ENCODE measurements around the gene TRIM8.

Gene TRIM8

GRCh38 chr10:102631525-102632393 lies 12.5 kb upstream of the TRIM8 start:
- H3K27ac ChIP-seq (ENCODE audit: low read depth, low read length) = no peak overlapping the region
- H3K9ac ChIP-seq (ENCODE audit: low read length in 5 of 5) = no peak overlapping the region
- H3K9me3 ChIP-seq (ENCODE audit: control insufficient read depth in 5 of 5, low read length in 5 of 5) = no peaks in the 10 kb centered on the region
- peaks cover 0 to 25% (median 4%) of the 10 kb centered on the region in 5 donors for H3K36me3 ChIP-seq (ENCODE audit: control insufficient read depth in 5 of 5, insufficient read depth in 5 of 5, low read length in 5 of 5)
- no peaks in the 10 kb centered on the region for H3K27me3 ChIP-seq (ENCODE audit: control insufficient read depth in 5 of 5, insufficient read depth in 4 of 5, low read length in 5 of 5)
- peaks cover 14 to 75% (median 61%) of the 10 kb centered on the region in 5 donors for H3K4me1 ChIP-seq (ENCODE audit: control insufficient read depth in 5 of 5, insufficient read depth in 5 of 5, low read length in 5 of 5)
- no peak overlapping the region for H3K4me3 ChIP-seq (ENCODE audit: low read depth in 1 of 5, low read length in 5 of 5)

GRCh38 chr10:102632394-102633111 lies 11.7 kb upstream of the TRIM8 start:
- Histone ChIP-seq H3K9ac (ENCODE audit: low read length in 5 of 5) (peak overlapping the region in 2 of 5 donors; percentile 21 to 26), H3K27me3 (ENCODE audit: control insufficient read depth in 5 of 5, insufficient read depth in 4 of 5, low read length in 5 of 5) (no peaks in the 10 kb centered on the region), H3K4me3 (ENCODE audit: low read depth in 1 of 5, low read length in 5 of 5) (peak overlapping the region in 1 of 5 donors; percentile 17), H3K4me1 (ENCODE audit: control insufficient read depth in 5 of 5, insufficient read depth in 5 of 5, low read length in 5 of 5) (peaks cover 10 to 67% (median 55%) of the 10 kb centered on the region in 5 donors), H3K36me3 (ENCODE audit: control insufficient read depth in 5 of 5, insufficient read depth in 5 of 5, low read length in 5 of 5) (peaks cover 0 to 25% (median 4%) of the 10 kb centered on the region in 5 donors), H3K9me3 (ENCODE audit: control insufficient read depth in 5 of 5, low read length in 5 of 5) (no peaks in the 10 kb centered on the region), H3K27ac (ENCODE audit: low read depth, low read length) (peak overlapping the region; percentile 23)

GRCh38 chr10:102633287-102633686 lies 11.0 kb upstream of the TRIM8 start:
- H3K9me3 ChIP-seq (ENCODE audit: control insufficient read depth in 5 of 5, low read length in 5 of 5) = no peaks in the 10 kb centered on the region
- peak overlapping the region in 2 of 5 donors; percentile 8 to 17 for H3K4me3 ChIP-seq (ENCODE audit: low read depth in 1 of 5, low read length in 5 of 5)
- H3K27me3 ChIP-seq (ENCODE audit: control insufficient read depth in 5 of 5, insufficient read depth in 4 of 5, low read length in 5 of 5) = no peaks in the 10 kb centered on the region
- H3K27ac ChIP-seq (ENCODE audit: low read depth, low read length) = peak overlapping the region; percentile 23
- peaks cover 5 to 59% (median 47%) of the 10 kb centered on the region in 5 donors for H3K4me1 ChIP-seq (ENCODE audit: control insufficient read depth in 5 of 5, insufficient read depth in 5 of 5, low read length in 5 of 5)
- peak overlapping the region in 1 of 5 donors; percentile 26 for H3K9ac ChIP-seq (ENCODE audit: low read length in 5 of 5)
- H3K36me3 ChIP-seq (ENCODE audit: control insufficient read depth in 5 of 5, insufficient read depth in 5 of 5, low read length in 5 of 5) = peaks cover 0 to 25% (median 4%) of the 10 kb centered on the region in 5 donors

GRCh38 chr10:102633848-102634247 lies 10.4 kb upstream of the TRIM8 start:
- no peak overlapping the region for H3K4me3 ChIP-seq (ENCODE audit: low read depth in 1 of 5, low read length in 5 of 5)
- peaks cover 5 to 54% (median 42%) of the 10 kb centered on the region in 5 donors for H3K4me1 ChIP-seq (ENCODE audit: control insufficient read depth in 5 of 5, insufficient read depth in 5 of 5, low read length in 5 of 5)
- H3K27me3 ChIP-seq (ENCODE audit: control insufficient read depth in 5 of 5, insufficient read depth in 4 of 5, low read length in 5 of 5) = no peaks in the 10 kb centered on the region
- H3K9ac ChIP-seq (ENCODE audit: low read length in 5 of 5) = no peak overlapping the region
- H3K27ac ChIP-seq (ENCODE audit: low read depth, low read length) = no peak overlapping the region
- H3K9me3 ChIP-seq (ENCODE audit: control insufficient read depth in 5 of 5, low read length in 5 of 5) = no peaks in the 10 kb centered on the region
- peaks cover 0 to 25% (median 4%) of the 10 kb centered on the region in 5 donors for H3K36me3 ChIP-seq (ENCODE audit: control insufficient read depth in 5 of 5, insufficient read depth in 5 of 5, low read length in 5 of 5)

- Histone ChIP-seq H3K9ac (ENCODE audit: low read length in 5 of 5) (peak overlapping the region in 1 of 5 donors; percentile 35), H3K9me3 (ENCODE audit: control insufficient read depth in 5 of 5, low read length in 5 of 5) (no peaks in the 10 kb centered on the region), H3K36me3 (ENCODE audit: control insufficient read depth in 5 of 5, insufficient read depth in 5 of 5, low read length in 5 of 5) (peaks cover 0 to 24% (median 4%) of the 10 kb centered on the region in 5 donors), H3K27me3 (ENCODE audit: control insufficient read depth in 5 of 5, insufficient read depth in 4 of 5, low read length in 5 of 5) (no peaks in the 10 kb centered on the region), H3K4me1 (ENCODE audit: control insufficient read depth in 5 of 5, insufficient read depth in 5 of 5, low read length in 5 of 5) (peaks cover 5 to 46% (median 33%) of the 10 kb centered on the region in 5 donors), H3K27ac (ENCODE audit: low read depth, low read length) (no peak overlapping the region), H3K4me3 (ENCODE audit: low read depth in 1 of 5, low read length in 5 of 5) (no peak overlapping the region)
Measured at GRCh38 chr10:102634686-102635085, 9.6 kb upstream of the TRIM8 start.

- peaks cover 0 to 17% (median under 1%) of the 10 kb centered on the region in 5 donors for H3K36me3 ChIP-seq (ENCODE audit: control insufficient read depth in 5 of 5, insufficient read depth in 5 of 5, low read length in 5 of 5)
- H3K4me3 ChIP-seq (ENCODE audit: low read depth in 1 of 5, low read length in 5 of 5) = no peak overlapping the region
- no peak overlapping the region for H3K27ac ChIP-seq (ENCODE audit: low read depth, low read length)
- no peak overlapping the region for H3K9ac ChIP-seq (ENCODE audit: low read length in 5 of 5)
- H3K4me1 ChIP-seq (ENCODE audit: control insufficient read depth in 5 of 5, insufficient read depth in 5 of 5, low read length in 5 of 5) = peaks cover 5 to 39% (median 27%) of the 10 kb centered on the region in 5 donors
- no peaks in the 10 kb centered on the region for H3K9me3 ChIP-seq (ENCODE audit: control insufficient read depth in 5 of 5, low read length in 5 of 5)
- H3K27me3 ChIP-seq (ENCODE audit: control insufficient read depth in 5 of 5, insufficient read depth in 4 of 5, low read length in 5 of 5) = no peaks in the 10 kb centered on the region
Measured at GRCh38 chr10:102635377-102635776, 8.9 kb upstream of the TRIM8 start.

- no peak overlapping the region for H3K9ac ChIP-seq (ENCODE audit: low read length in 5 of 5)
- peaks cover 0 to 20% (median 6%) of the 10 kb centered on the region in 5 donors for H3K4me1 ChIP-seq (ENCODE audit: control insufficient read depth in 5 of 5, insufficient read depth in 5 of 5, low read length in 5 of 5)
- H3K9me3 ChIP-seq (ENCODE audit: control insufficient read depth in 5 of 5, low read length in 5 of 5) = no peaks in the 10 kb centered on the region
- H3K36me3 ChIP-seq (ENCODE audit: control insufficient read depth in 5 of 5, insufficient read depth in 5 of 5, low read length in 5 of 5) = no peaks in the 10 kb centered on the region
- H3K27me3 ChIP-seq (ENCODE audit: control insufficient read depth in 5 of 5, insufficient read depth in 4 of 5, low read length in 5 of 5) = no peaks in the 10 kb centered on the region
- no peak overlapping the region for H3K4me3 ChIP-seq (ENCODE audit: low read depth in 1 of 5, low read length in 5 of 5)
- H3K27ac ChIP-seq (ENCODE audit: low read depth, low read length) = no peak overlapping the region
Measured at GRCh38 chr10:102639537-102639936, 4.7 kb upstream of the TRIM8 start.

- peak overlapping the region; percentile 99 for H3K27ac ChIP-seq (ENCODE audit: low read depth, low read length)
- peaks cover 0 to 27% (median 13%) of the 10 kb centered on the region in 5 donors for H3K4me1 ChIP-seq (ENCODE audit: control insufficient read depth in 5 of 5, insufficient read depth in 5 of 5, low read length in 5 of 5)
- peak overlapping the region in 4 of 5 donors; percentile 25 to 81 (median 74) for H3K9ac ChIP-seq (ENCODE audit: low read length in 5 of 5)
- peak overlapping the region; percentile 58 to 99 (median 83) for H3K4me3 ChIP-seq (ENCODE audit: low read depth in 1 of 5, low read length in 5 of 5)
- no peaks in the 10 kb centered on the region for H3K36me3 ChIP-seq (ENCODE audit: control insufficient read depth in 5 of 5, insufficient read depth in 5 of 5, low read length in 5 of 5)
- H3K27me3 ChIP-seq (ENCODE audit: control insufficient read depth in 5 of 5, insufficient read depth in 4 of 5, low read length in 5 of 5) = no peaks in the 10 kb centered on the region
- no peaks in the 10 kb centered on the region for H3K9me3 ChIP-seq (ENCODE audit: control insufficient read depth in 5 of 5, low read length in 5 of 5)
Measured at GRCh38 chr10:102641402-102641801, 2.9 kb upstream of the TRIM8 start.

GRCh38 chr10:102641880-102642735 lies 2.2 kb upstream of the TRIM8 start:
- peak overlapping the region; percentile 99 for H3K27ac ChIP-seq (ENCODE audit: low read depth, low read length)
- H3K27me3 ChIP-seq (ENCODE audit: control insufficient read depth in 5 of 5, insufficient read depth in 4 of 5, low read length in 5 of 5) = no peaks in the 10 kb centered on the region
- peak overlapping the region; percentile 74 to 99 (median 83) for H3K4me3 ChIP-seq (ENCODE audit: low read depth in 1 of 5, low read length in 5 of 5)
- no peaks in the 10 kb centered on the region for H3K9me3 ChIP-seq (ENCODE audit: control insufficient read depth in 5 of 5, low read length in 5 of 5)
- peaks cover 0 to 34% (median 20%) of the 10 kb centered on the region in 5 donors for H3K4me1 ChIP-seq (ENCODE audit: control insufficient read depth in 5 of 5, insufficient read depth in 5 of 5, low read length in 5 of 5)
- H3K9ac ChIP-seq (ENCODE audit: low read length in 5 of 5) = peak overlapping the region in 4 of 5 donors; percentile 56 to 92 (median 81)
- H3K36me3 ChIP-seq (ENCODE audit: control insufficient read depth in 5 of 5, insufficient read depth in 5 of 5, low read length in 5 of 5) = no peaks in the 10 kb centered on the region
